K562 (cell line): ENCODE data around the gene NEDD4. TPM values are rescaled to one million over a fixed set of nuclear protein-coding genes. Genes with fewer than 3 reads are reported as not detected.

Source experiments
- ATAC-seq: fragments of 200-7000 bp; cut with Tn5 transposase; 3 replicates; pipeline ENCODE4 v1.9.1; 2020; ENCODE audit warnings: moderate library complexity
- BruUV-seq: library from RNA; stranded (reverse); fragments of 400-500 nt; replicated peaks from 2 replicates; lab custom pipeline; 2021; lab: Mats Ljungman, UMichigan
- CTCF ChIA-PET: fragments of 300-600 bp; formaldehyde crosslinking; extraction: SDS; loops from one replicate; lab custom pipeline; 2021; ENCODE audit warnings: low intra/inter-chr PET ratio; lab: Yijun Ruan, JAX
- POLR2A ChIA-PET: fragments of 300-600, 350-650 bp; sonication (Branson Sonifier 250); formaldehyde crosslinking; extraction: SDS; loops from one replicate; lab custom pipeline; 2021; ENCODE audit warnings: antibody characterized with exemption, inconsistent platforms; lab: Yijun Ruan, JAX
- DNase-seq, 4 experiments: peaks; one replicate each; pipeline versions ENCODE4 v3.0.0 to v3.0.0-alpha.2; 2011 to 2018; ENCODE audit warnings: low spot score in 3 of 4, mixed read lengths in 3 of 4; ENCODE audit errors: extremely low read depth in 1 of 4
- FAIRE-seq: peaks from 2 replicates; lab custom pipeline; 2011; peaks lifted over from hg19 to GRCh38; lab: Jason Lieb, UNC
- H2AFZ ChIP-seq: 2 replicates; pipeline ENCODE4 v1.6.0; 2011; ENCODE audit warnings: low read depth, low read length, control low read depth, inconsistent platforms
- H3K27ac ChIP-seq: fragments of 200-600 bp; 3 replicates; pipeline ENCODE4 v1.8.0; 2011; ENCODE audit warnings: low read depth, mild to moderate bottlenecking, control low read depth, inconsistent platforms, low read length, moderate library complexity, mixed read lengths; ENCODE audit errors: extremely low read depth
- H3K27me3 ChIP-seq, 2 experiments: fragments of 300-600 bp in 1 of 2; 2 replicates in 1 of 2; 3 replicates in 1 of 2; pipeline versions ENCODE4 v1.6.0 to v1.8.0; 2011; ENCODE audit warnings: inconsistent platforms in 2 of 2, low read length in 2 of 2, mild to moderate bottlenecking in 1 of 2, mixed read lengths in 1 of 2, moderate library complexity in 1 of 2; ENCODE audit not compliant: control insufficient read depth in 2 of 2, insufficient read depth in 2 of 2
- H3K36me3 ChIP-seq: fragments of 300-600 bp; 3 replicates; pipeline ENCODE4 v1.8.0; 2011; ENCODE audit warnings: mild to moderate bottlenecking, low read length, inconsistent platforms; ENCODE audit not compliant: control insufficient read depth, insufficient read depth
- H3K4me1 ChIP-seq, 2 experiments: fragments of 200-600 bp in 1 of 2; replicated peaks in 1 of 2; 2 replicates in 1 of 2; 3 replicates in 1 of 2; pipeline versions ENCODE4 v1.5.1 to v1.8.0; 2011; ENCODE audit warnings: inconsistent platforms in 2 of 2, low read length in 2 of 2, mild to moderate bottlenecking in 1 of 2, mixed read lengths in 1 of 2, moderate library complexity in 1 of 2; ENCODE audit not compliant: control insufficient read depth in 2 of 2, insufficient read depth in 2 of 2
- H3K4me2 ChIP-seq: 2 replicates; pipeline ENCODE4 v1.6.1; 2011; ENCODE audit warnings: low read length, control low read depth, inconsistent platforms, mixed read lengths; ENCODE audit not compliant: insufficient read depth
- H3K4me3 ChIP-seq: fragments of 200-600 bp; sonication (generic), shearing (Covaris generic); 2 replicates; pipeline ENCODE4 v1.5.1; 2016; ENCODE audit warnings: control low read depth, inconsistent platforms
- H3K79me2 ChIP-seq: fragments of 200-600 bp; 3 replicates; pipeline ENCODE4 v1.8.0; 2011; ENCODE audit warnings: low read length, inconsistent platforms; ENCODE audit not compliant: control insufficient read depth, insufficient read depth
- H3K9ac ChIP-seq, 2 experiments: 2 replicates each; pipeline versions ENCODE4 v1.6.0 to v1.6.1; 2011; ENCODE audit warnings: low read depth in 2 of 2, low read length in 2 of 2, control low read depth in 1 of 2, inconsistent platforms in 1 of 2, mild to moderate bottlenecking in 1 of 2, mixed read lengths in 1 of 2; ENCODE audit not compliant: insufficient read depth in 1 of 2
- H3K9me1 ChIP-seq: one replicate; pipeline ENCODE4 v1.6.0; 2011; ENCODE audit warnings: inconsistent platforms, mild to moderate bottlenecking, low read length, moderate library complexity; ENCODE audit not compliant: control insufficient read depth, insufficient read depth
- H3K9me3 ChIP-seq: replicated peaks from 2 replicates; pipeline ENCODE4 v1.5.1; 2011; ENCODE audit warnings: low read depth, low read length, inconsistent platforms; ENCODE audit not compliant: control insufficient read depth, insufficient read depth
- H4K20me1 ChIP-seq: replicated peaks from 2 replicates; pipeline ENCODE4 v1.6.1; 2011; ENCODE audit warnings: low read length, inconsistent platforms, mixed read lengths; ENCODE audit not compliant: control insufficient read depth, insufficient read depth
- CBX2 ChIP-seq: fragments of 200-600 bp; sonication (generic); IDR thresholded peaks from one replicate; pipeline ENCODE4 v1.6.1; 2012; ENCODE audit warnings: mild to moderate bottlenecking, low read length, inconsistent platforms; ENCODE audit not compliant: insufficient read depth, poor library complexity, severe bottlenecking
- ZNF277 ChIP-seq: fragments of 250-450 bp; sonication (Bioruptor Pico); IDR thresholded peaks from 2 replicates; pipeline ENCODE4 v1.8.0; 2022; ENCODE audit warnings: inconsistent platforms, mild to moderate bottlenecking, moderate library complexity, borderline replicate concordance
- ZNF444 ChIP-seq: fragments of 250-450 bp; sonication (Bioruptor Pico); IDR thresholded peaks from 2 replicates; pipeline ENCODE4 v1.4.0; 2020; ENCODE audit warnings: mild to moderate bottlenecking, moderate library complexity
- ZNF507 ChIP-seq: conservative IDR thresholded peaks from 2 replicates; pipeline ENCODE4 v1.6.1; 2017; ENCODE audit warnings: missing genetic modification characterization, missing compliant biosample characterization
- ZNF512 ChIP-seq: IDR thresholded peaks from 2 replicates; pipeline ENCODE4 v1.6.1; 2016; ENCODE audit warnings: missing genetic modification characterization, missing compliant biosample characterization
- ZNF609 ChIP-seq: sonication (generic); formaldehyde crosslinking; IDR thresholded peaks from 2 replicates; pipeline ENCODE4 v1.8.1; 2023; ENCODE audit warnings: missing genetic modification reagents, mild to moderate bottlenecking, borderline replicate concordance
- ZSCAN32 ChIP-seq: fragments of 450-650 bp; formaldehyde crosslinking; IDR thresholded peaks from 2 replicates; pipeline ENCODE4 v1.4.0; 2020; ENCODE audit warnings: mild to moderate bottlenecking, moderate library complexity
- WGBS: fragments of 100-300 bp; shearing (Covaris generic); methylation state at CpG from one replicate; pipeline ENCODE4 v1.1.6; 2016; ENCODE audit warnings: low coverage, mixed read lengths; ENCODE audit not compliant: insufficient coverage; ENCODE audit errors: missing lambda C conversion rate; 5-methylcytosine and 5-hydroxymethylcytosine counted together
- in situ Hi-C: fragments of 300-500 bp; cut with MboI; formaldehyde crosslinking; loops from 4 replicates; pipeline ENCODE4 v1.15.0; 2018; ENCODE audit warnings: inconsistent platforms, mixed read lengths
- intact Hi-C: fragments of 100-400 bp; cut with micrococcal nuclease; formaldehyde crosslinking; loops from 2 replicates; pipeline ENCODE4 v1.14.2; 2022
- polyA plus RNA-seq, 8 experiments: library from polyadenylated mRNA; depleted of rRNA in 4 of 8; stranded (reverse) in 5 of 8; unstranded in 3 of 8; fragments of >200 nt; fragmentation: Nextera tagmentation in 2 of 8; fragmentation: Illumina TruSeq in 1 of 8; extraction: Ambion mirVana in 2 of 8; extraction: Trizol in 1 of 8; gene quantifications; 2 replicates each; pipeline versions ENCODE4 v1.2.1 to v1.2.3, GENCODE V29; 2011 to 2014; ENCODE audit warnings: inconsistent platforms in 1 of 8, missing spikeins in 1 of 8
- total RNA-seq, 7 experiments: library from RNA; depleted of rRNA in 6 of 7; stranded (reverse); fragments of >200 nt in 6 of 7; fragmentation: Illumina TruSeq in 2 of 7; extraction: Trizol in 2 of 7; gene quantifications; 2 replicates each; pipeline versions ENCODE4 v1.2.1 to v1.2.3, GENCODE V29; 2011 to 2021; ENCODE audit warnings: low replicate concordance in 1 of 7
- TF ChIP-seq, protein P1 (sequence below): fragments of 450-650 bp; IDR thresholded peaks from 2 replicates; pipeline ENCODE4 v1.6.1; 2014; ENCODE audit warnings: low read depth, mild to moderate bottlenecking, moderate library complexity, borderline replicate concordance

The NEDD4 gene
- total and polyA plus RNA-seq, 9 of the 15 experiments (the other 6 are each of a cell fraction or from before 2014, with no cell fraction given): 7.2 to 23.7 (median 17.3) TPM

GRCh38 chr15:55799291-55800212 is 193.9 kb downstream of the NEDD4 start:
- intact Hi-C loops (loop anchor here (1.0 kb wide), 1 partner anchor 151 kb away; no protein-coding TSS in a partner anchor), in situ Hi-C loops (no loop called here)
- H3K4me1 ChIP-seq: no peaks in the 10 kb centered on the region
- H4K20me1 ChIP-seq: no peaks in the 10 kb centered on the region
- ChIA-PET POLR2A (no interaction called here), CTCF (no interaction called here)
- DNase-seq (peak; percentile 38 to 60 (median 48)), ATAC-seq (peak; percentile 91), FAIRE-seq (peak; percentile 90)
- peak overlapping the region; percentile 94 for H2AFZ ChIP-seq
- WGBS: 18% methylated on average over 10 of the region's 10 CpGs
- no peak overlapping the region for H3K27ac ChIP-seq
- no TSS peak for BruUV-seq
- H3K9me1 ChIP-seq: no peaks in the 10 kb centered on the region
- peak overlapping the region; percentile 25; the same call in 1 of the 2 replicates for H3K4me2 ChIP-seq
- H3K36me3 ChIP-seq: no peaks in the 10 kb centered on the region
- no peak overlapping the region for H3K9ac ChIP-seq
- no peak overlapping the region for H3K4me3 ChIP-seq
- H3K79me2 ChIP-seq: no peaks in the 10 kb centered on the region
- no peaks in the 10 kb centered on the region for H3K9me3 ChIP-seq
- H3K27me3 ChIP-seq: no peaks in the 10 kb centered on the region; a peak in 1 of 5 replicates
- TF ChIP-seq ZSCAN32: no peak
- no peak for TF ChIP-seq ZNF609 (CRISPR knock-in tag)
- no peak for TF ChIP-seq CBX2
- TF ChIP-seq ZNF507 (tag): no peak
- TF ChIP-seq ZNF277 (CRISPR knock-in tag): no peak
- no peak for TF ChIP-seq ZNF444 (CRISPR knock-in tag)
- no peak for TF ChIP-seq ZNF512 (tag)
- TF ChIP-seq, protein P1, sequence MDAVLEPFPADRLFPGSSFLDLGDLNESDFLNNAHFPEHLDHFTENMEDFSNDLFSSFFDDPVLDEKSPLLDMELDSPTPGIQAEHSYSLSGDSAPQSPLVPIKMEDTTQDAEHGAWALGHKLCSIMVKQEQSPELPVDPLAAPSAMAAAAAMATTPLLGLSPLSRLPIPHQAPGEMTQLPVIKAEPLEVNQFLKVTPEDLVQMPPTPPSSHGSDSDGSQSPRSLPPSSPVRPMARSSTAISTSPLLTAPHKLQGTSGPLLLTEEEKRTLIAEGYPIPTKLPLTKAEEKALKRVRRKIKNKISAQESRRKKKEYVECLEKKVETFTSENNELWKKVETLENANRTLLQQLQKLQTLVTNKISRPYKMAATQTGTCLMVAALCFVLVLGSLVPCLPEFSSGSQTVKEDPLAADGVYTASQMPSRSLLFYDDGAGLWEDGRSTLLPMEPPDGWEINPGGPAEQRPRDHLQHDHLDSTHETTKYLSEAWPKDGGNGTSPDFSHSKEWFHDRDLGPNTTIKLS: no peak
